HG03558 (cell line): ENCODE data around the gene PLEKHJ1.

Source experiments
- ATAC-seq: cut with Tn5 transposase; IDR thresholded peaks from one replicate; pipeline ENCODE4 v1.9.1; 2021; ENCODE audit warnings: moderate number of reproducible peaks; ENCODE audit not compliant: unreplicated experiment; ENCODE audit errors: extremely low read depth

Gene PLEKHJ1

DNA sequence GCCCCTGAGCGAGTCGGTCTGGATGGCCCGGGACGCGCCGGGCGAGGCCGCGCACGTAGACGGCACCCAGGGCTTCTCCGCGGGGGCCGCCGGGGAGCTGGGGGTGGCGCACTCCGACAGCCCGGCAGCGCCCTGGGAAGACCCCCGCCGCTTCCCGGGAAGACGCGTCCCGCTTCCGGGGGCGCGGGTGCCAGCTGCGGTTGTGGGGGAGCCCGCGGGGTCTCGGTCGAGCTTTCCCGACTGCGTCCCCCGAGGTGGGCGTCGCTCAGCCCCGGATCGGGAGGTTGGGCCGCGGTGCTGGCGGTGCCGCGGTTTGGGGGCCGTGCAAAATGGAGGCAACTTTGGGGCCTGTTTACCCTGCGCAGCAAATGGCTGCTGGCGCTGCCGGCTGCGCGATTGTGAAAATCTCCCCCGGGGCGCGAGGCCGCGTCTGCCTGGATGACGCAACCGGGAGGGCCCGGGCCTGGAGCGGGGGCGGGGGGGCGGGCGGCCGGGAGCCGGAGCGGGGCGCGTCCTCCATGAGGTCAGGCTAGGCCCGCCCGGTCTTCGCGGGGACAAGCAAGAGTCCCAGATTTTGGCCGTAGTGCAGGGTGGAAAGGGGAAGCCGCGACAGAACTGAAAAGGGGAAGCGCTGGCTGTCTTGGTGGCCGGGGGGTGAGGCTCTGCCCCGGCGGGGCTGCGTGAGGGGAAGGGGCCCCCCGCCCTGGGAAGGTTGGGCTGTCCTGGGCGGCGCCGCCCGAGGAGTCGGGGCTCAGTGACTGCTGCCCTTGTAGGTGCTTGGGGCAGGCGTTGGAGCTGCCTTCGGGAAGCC is 34.5 kb upstream of the PLEKHJ1 start:
- ATAC-seq, result no peak

DNA sequence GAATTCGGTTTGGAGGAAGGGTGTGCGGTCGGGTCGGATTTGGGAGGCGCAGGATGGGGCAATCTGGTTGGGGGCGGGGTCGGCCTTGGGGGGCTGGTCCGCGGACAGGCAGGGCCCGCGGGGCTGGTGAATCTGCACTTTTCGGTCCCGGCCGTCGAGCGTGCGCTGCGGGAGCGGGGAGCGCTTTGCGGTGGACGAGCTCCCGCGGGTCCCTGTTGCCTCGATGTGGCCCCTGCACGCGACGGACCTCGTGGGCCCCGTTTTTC is 34.0 kb upstream of the PLEKHJ1 start:
- ATAC-seq, result no peak

DNA sequence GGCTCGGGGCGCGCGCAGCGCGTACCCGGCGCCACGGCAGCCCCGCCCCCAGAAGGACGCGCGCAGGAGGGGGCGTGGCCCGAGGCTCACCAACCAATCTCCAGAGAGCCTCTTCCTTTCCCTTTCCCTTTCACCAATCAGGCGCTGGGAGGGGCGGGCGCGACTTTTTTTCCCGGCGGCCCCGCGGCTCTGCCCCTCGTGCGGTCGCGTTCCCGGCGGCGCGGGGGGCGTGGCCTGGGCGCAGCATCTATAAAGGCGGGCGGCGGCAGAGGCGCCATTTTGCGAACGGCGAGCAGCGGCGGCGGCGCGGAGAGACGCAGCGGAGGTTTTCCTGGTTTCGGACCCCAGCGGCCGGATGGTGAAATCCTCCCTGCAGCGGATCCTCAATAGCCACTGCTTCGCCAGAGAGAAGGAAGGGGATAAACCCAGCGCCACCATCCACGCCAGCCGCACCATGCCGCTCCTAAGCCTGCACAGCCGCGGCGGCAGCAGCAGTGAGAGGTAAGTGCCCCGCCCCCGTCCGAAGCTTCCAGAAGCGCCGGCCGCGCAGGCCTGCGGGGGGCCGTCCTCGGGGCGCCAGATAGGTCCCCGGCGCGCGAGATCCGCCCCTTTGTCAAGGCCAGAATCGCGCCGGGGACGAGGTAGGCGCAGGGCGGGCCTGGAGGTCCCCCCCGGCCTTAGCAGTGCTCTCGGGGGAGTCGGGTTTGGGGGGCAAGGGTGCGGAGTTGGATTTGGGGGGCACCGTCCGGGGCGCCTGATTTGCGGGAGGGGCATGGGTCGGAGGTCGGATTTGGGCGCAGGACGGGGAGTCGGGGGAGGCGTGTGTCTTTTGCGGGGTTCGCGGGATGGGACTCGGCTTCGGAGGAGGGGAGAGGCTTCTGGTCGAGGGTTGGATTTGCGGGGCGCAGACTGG is 33.4 kb upstream of the PLEKHJ1 start:
- no peak for ATAC-seq

DNA sequence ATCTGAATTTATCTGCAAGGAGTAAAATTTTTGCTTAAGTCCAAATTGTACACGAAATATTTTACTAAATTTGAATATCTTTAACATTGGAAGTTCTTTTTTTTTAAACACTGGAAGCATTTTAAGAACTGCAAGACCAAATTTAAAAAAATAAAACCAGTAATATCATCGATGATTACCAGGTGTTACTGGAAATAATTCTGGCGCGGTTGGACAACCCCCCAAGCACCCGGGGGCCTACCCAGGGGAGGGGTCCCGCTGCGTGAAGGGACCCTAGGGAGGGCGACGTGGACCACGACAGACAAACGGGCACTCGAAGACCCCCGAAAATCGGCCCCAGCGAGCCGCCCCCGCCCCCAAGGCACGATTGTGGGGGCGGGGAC is 32.7 kb upstream of the PLEKHJ1 start:
- no peak for ATAC-seq

DNA sequence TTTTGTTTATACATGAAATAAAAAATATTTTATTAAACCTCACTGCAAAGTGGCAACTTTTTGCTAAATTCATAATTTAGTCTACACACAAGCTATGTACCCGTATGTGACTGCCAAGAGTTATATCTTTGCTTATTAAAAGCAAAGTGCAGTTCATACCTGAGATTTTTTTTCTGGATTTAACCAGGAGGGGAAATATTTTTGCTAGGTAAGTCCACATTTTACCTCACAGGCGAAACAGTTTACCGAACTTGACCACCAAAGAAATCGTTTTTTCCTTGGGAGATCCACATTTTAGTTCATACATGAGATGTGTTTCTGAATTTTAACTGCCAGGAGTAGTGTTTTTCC is 32.3 kb upstream of the PLEKHJ1 start:
- ATAC-seq, result no peak

DNA sequence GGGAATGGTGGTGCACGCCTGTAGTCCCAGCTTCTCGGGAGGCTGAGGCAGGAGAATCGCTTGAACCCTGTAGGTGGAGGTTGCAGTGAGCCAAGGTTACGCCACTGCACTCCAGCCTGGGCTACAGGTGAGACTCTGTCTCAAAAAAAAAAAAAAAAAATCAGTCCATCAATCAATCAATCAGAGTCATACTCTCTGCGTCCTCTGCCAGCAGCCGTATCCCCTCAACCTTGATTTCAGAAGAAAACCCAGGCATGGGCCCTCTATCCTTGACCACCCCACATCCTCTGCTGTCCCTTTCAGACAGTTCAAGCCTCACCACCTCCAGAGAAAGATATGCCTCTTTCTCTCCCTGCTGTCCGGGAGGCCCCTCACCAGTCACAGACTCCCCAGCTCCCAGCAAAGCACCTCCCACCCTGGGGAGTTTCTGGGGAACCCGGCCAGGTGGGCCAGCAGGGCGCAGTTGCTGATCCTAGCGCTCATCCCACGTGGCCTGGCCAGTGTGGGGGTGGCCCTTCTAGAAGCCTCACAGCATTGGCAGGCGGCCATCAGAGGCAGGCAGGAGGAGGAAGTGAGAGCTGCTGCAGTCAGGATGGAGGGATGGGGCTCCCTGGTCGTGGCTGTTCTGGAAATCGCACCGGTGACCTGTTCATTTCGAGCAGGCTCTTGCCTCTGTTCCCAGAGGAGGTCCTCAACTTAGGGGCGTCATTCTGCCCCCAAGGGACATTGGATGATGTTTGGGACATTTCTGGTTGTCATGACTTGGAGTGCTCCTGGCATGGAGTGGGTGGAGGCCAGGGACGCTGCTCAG is 30.3 kb upstream of the PLEKHJ1 start:
- ATAC-seq, result no peak

DNA sequence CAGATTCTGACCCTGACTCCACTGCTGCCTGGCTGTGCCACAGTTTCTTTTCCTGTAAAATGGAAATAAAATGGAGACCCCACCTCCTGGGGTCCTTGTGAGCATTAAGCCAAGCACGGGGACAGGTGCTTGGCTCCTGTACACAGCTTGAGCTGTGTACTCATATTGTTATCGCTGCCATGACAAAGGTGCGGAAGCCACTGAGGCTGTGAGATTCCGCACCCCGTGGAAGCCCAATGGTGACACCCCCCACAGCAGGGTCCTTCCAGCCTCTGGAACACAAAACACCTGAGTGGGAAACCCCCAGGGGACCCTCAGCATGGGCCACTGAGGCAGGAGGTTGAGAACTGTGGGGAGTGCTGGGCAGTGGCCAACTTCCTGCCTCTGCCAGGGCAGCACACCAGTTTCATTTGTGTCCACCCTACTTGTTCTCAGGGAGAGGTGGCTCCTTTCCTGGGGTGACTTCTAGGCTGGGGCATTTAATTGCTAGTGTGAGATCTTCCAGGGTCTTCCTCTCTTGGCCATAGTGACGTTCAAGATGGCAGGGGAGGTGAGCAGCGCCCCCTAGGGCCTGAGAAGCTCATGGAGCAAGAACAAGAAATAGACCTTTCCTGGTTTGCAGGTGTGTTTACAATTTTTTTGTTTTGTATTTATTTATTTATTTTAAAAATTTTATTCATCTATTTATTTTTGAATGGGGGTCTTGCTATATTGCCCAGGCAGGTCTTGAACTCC is 25.5 kb upstream of the PLEKHJ1 start:
- ATAC-seq, result no peak

DNA sequence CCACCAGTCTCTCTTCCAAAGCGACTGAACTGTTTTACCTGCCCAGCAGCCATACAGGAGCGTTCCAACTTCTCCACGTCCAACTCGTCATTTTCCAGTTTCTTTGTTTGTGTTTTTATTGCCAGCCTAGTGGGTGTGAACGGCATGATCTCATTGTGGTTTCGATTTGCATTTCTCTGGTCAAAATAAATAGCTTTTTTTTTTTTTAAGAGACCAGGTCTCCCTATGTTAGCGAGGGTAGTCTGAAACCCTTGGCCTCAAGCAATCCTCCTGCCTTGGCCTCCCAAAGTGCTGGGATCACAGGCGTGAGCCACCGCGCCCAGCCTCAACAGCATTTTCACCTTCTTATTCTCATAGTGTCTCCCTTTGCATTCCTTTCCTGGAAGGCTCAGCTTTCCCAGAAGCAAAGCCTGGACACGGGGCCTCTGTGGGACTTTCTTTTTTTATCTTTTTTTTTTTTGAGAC is 24.2 kb upstream of the PLEKHJ1 start:
- no peak for ATAC-seq

DNA sequence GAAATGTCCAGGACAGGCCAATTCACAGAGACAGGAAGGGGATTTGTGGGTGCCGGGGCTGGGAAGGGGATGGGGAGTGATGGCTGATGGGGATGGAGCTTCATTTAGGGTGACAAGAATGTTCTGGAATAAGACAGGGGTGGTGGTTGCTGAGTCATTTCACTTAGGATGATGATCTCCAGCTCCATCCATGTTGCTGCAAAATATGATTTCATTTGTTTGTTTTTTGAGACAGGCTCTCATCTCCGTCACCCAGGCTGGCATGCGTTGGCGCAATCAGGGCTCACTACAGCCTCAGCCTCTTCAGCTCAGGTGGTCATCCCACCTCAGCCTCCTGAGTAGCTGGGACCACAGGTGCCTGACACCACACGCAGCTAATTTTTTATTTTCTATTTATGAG is 23.2 kb upstream of the PLEKHJ1 start:
- ATAC-seq, result no peak

DNA sequence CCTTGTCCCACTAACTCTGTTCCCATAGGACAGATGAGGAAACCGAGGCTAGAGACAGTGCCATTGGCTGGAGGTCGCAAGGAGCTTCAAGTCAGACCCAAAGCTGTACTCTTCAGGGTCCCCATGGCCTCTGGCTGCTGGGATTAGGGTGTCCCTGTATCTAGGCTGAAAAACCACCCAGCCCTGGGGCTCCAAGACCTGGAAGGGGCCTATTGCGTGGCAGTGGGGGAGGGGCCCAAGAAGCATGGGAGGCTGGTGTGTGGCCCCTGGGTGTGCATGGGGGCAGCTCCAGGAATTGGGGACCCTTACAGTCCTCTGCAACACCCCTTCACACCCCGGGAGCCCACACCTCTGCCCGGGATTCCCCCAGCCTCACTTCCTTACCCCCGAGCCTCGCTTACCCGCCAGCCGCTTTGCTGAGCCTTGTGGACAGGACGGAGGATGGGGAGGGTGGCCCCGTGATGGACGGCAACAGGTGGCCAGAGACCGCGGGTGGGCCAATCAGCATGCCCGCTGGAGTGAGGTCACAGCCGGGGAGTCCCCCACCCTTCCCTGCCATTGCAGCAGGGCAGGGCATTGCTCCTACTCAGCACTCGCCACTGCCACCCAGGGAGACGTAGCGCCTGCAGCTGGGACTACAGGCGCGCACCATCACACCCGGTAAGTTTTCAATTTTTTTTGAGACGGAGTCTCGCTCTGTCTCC is 20.0 kb upstream of the PLEKHJ1 start, which contains the start of gene JSRP1:
TSS of gene JSRP1 (minus strand) at position 436 of the 704 bp plus-strand sequence. CDS start 1,103 bp downstream, outside the sequence.
- no peak for ATAC-seq

DNA sequence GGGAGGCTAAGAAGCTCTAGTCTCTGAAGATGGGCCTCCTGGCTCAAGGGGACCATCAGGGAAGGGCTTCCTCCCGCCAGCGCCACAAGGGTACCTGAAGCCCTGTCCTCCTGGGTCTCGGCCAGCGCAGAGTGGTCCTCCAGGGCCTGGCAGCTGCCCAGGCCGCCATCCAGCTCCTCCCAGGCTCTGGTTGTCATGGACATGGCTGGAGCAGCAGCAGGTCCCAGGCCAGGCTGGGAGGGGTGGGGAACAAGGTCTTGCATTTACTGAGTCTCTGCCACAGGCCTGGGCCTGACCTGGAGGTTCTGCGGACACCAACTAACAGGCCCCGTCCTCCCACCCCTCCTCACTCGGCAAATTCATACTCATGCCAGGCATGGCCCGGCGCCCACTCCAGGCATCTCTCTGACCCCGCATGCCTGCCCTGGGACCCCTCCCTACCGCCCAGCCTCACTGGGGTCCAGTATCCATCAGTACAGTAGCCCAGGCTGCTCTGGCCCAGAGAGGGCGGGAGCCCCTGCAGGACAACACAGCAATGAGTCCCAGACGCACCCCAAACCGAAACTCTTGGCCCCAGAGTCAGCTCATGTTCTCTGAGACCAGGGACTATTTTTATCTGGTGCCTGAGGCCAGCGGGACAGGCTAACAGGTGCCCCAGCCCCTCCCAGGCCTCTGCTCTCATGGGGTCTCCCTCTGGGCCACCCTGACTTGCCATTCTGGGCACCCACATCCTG is 19.1 kb upstream of the PLEKHJ1 start:
- ATAC-seq, result no peak

DNA sequence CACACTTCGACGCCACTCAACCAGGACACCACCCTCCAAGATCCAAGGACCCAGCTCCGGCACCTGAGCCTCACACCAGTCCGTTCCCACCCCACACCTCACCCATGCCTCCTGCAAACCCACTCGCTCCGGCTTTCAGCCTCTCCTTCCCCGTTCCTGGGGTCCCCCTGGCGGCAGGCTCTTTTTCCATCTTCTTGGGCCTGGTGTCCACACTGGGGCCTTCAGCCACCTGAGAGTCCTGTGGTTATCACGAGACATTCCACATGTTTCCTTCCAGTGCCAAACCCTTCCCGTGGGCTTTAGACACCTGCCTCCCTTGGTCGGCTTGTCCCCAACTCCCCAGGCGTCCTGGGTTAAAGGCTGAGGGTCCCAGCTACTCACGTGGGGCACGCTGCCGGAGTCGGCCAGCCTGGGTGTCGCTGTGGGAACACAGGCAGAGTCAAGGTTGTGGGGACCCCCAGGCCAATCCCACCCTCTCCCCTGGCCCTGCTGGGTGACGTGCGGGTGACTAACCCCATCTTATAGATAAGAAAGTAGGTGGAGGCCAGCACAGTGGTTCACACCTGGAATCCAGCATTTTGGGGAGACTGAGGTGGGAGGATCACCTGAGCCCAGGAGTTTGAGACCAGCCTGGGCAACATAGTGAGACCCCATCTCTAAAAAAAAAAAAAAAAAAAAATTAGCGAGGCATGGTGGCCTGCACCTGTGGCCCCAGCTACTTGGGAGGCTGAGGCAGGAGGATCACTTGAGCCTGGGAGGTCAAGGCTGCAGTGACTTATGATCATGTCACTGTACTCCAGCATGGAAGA is 18.1 kb upstream of the PLEKHJ1 start:
- ATAC-seq, result no peak

DNA sequence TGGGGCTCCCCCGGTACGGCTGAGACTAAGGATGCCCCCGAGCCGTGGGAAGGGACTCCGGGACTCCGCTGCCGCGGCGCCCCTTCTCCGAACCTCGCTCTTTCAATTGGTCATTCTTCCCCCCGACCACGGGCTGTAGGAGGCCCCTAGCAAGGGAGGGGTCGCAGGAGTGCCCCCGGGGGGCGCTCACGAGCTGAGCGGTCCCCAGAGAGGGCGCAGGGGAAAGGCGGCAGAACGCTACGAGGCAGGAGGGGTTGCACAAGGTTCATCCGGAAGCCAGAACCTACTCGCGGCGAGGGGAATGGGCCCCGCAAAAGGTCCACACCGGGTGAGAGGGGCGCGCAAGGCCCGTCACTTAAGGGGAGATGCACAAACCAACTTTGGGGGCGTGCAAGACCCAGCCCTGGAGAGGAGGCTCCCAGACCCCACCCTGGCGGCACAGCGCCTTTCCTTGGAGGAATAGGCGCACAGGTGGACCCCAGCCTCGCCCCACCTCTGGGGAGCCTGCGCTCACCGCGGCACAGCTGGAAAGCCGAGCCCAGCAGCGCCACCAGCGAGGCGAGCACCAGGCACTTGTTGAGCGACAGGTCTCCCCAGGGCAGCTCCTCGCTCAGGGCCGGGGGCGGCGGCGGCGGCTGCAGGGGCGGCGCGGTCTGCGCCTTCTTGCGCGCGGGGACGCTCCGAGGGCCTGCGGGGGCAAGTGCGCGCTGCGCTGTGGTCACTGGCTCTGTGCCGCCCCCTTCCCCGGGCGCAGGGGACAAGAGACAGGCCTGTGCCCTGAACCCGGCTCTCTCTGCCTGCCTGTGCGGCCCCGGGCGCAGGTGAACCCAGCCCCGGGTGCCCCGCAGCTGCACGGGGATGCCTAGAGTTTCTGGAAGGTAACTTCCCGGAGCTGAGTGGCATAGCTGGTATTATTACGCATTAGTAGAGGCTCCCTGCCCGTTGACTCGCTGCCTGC is 17.3 kb upstream of the PLEKHJ1 start:
- no peak for ATAC-seq

DNA sequence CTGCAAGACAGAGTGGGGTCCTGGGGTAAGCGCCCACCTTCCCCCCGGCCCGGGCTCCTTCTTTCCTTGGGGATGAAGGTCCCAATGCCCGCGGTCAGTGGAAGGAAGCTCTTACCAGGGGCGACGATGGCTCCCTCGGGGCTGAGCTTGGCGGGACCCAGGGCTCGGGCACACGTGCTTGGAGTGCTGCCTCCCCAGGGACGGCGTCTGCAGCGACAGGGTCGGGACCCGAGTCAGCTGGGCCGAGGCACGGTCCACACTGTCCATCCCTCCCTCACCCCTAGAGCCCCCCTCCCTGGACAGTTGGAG is 16.6 kb upstream of the PLEKHJ1 start:
- no peak for ATAC-seq

DNA sequence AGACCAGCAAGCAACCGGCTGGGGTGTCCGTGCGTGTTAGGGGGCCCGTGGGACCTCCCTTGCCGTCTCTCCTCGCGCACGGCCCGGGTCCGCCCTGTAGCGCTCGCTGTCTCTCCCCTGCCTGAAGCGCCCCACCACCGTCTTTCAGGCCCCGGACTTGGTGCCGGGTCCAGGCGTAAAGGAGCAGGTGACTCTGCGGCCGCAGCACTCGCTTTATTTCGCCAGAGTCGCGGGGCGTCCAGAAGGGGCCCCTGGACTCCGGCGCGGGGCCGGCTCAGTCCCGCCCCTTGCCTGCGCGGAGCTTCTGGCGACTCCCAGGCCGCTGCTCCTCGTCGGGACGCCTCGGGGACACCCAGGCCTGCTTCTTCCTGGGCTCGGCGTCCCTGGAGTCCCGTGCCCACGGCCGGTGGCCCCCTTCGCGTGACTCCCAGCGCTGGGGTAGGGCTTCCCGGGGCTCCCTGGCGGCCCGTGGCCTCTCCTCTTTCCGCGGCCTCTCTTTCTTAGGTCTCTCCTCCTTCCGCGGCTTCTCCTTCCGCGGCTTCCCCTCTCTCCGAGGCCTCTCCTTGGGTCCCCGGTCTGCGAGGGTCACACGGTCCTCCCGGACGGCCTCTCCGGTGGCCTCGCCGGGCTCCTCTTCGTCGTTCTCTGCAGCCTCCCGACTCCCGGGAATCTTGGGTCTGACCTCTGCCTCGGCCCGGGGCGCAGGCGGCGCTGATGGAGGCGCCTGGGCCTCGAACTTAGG is 16.1 kb upstream of the PLEKHJ1 start:
- no peak for ATAC-seq
